ENCODE measurements around the gene PXDN. TPM values are rescaled to one million over a fixed set of nuclear protein-coding genes. Genes with fewer than 3 reads are reported as not detected.

Gene PXDN
- total and polyA plus RNA-seq, 7 donors: 4.1 to 15.4 (median 9.4) TPM

DNA sequence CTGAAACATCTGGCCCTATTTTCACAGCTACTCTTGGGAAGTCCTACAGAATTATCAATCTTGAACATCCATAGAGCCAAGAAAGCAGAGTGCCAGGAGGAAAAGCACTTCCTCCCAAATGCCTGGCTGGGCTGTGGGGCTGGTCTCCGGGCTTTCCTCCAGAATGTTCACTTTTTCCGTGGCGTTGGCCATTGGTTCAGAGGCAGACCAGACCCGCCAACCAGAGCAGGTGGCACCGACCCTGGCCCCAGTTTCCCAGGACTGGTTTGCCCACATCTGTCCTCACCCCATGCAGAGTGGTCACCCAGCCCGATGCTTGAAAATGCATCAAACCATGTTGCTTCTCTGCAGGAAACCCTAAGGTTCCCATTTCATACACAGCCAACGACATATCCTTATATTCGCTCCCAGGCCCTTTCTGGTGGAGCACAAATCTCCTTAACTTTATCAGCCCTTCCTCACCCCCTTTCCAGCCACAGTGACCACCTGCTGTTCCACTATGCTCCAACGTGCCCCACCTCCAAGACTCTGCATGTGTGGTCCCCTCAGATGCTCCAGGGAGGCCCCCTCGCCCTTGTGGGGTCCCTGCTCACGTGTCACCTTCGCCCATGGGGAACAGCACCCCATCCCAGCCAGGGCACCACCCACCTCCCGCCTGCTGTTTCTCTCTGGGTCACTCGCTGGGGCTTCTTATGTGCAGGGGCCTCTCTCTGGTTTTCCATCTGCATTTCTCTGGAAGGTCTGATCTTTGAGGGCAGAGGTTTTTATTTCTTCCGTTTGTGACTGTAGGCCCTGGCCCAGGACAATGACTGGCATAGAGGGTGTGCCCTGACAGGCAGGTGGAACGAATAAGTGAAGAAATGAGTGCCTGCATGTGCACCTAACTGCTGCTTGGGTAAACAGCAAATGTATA lies 92.9 kb downstream of the PXDN start:
- H3K9me3 ChIP-seq: no peaks in the 10 kb centered on the region
- no peaks in the 10 kb centered on the region for H3K4me1 ChIP-seq
- intact Hi-C loops (cut with DNase I): no loop called here
- TF ChIP-seq, protein P1, sequence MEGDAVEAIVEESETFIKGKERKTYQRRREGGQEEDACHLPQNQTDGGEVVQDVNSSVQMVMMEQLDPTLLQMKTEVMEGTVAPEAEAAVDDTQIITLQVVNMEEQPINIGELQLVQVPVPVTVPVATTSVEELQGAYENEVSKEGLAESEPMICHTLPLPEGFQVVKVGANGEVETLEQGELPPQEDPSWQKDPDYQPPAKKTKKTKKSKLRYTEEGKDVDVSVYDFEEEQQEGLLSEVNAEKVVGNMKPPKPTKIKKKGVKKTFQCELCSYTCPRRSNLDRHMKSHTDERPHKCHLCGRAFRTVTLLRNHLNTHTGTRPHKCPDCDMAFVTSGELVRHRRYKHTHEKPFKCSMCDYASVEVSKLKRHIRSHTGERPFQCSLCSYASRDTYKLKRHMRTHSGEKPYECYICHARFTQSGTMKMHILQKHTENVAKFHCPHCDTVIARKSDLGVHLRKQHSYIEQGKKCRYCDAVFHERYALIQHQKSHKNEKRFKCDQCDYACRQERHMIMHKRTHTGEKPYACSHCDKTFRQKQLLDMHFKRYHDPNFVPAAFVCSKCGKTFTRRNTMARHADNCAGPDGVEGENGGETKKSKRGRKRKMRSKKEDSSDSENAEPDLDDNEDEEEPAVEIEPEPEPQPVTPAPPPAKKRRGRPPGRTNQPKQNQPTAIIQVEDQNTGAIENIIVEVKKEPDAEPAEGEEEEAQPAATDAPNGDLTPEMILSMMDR (IDR thresholded peaks at IDR 0.05): no peak
- DNase-seq (no peak), ATAC-seq (no peak)
- peaks cover 0 to 16% (median 0%) of the 10 kb centered on the region in 3 donors for H3K27me3 ChIP-seq (ENCODE audit: insufficient read depth in 3 of 3, low read length in 2 of 3)
- no peak overlapping the region for H3K4me3 ChIP-seq
- H3K27ac ChIP-seq: no peak overlapping the region
- peaks cover 0 to 14% of the 10 kb centered on the region in 2 donors for H3K36me3 ChIP-seq (ENCODE audit: insufficient read depth in 1 of 2, low read depth in 1 of 2)
- 44 to 62% (median 48%) methylated on average over 16 of the region's 16 CpGs for WGBS, 3 donors

DNA sequence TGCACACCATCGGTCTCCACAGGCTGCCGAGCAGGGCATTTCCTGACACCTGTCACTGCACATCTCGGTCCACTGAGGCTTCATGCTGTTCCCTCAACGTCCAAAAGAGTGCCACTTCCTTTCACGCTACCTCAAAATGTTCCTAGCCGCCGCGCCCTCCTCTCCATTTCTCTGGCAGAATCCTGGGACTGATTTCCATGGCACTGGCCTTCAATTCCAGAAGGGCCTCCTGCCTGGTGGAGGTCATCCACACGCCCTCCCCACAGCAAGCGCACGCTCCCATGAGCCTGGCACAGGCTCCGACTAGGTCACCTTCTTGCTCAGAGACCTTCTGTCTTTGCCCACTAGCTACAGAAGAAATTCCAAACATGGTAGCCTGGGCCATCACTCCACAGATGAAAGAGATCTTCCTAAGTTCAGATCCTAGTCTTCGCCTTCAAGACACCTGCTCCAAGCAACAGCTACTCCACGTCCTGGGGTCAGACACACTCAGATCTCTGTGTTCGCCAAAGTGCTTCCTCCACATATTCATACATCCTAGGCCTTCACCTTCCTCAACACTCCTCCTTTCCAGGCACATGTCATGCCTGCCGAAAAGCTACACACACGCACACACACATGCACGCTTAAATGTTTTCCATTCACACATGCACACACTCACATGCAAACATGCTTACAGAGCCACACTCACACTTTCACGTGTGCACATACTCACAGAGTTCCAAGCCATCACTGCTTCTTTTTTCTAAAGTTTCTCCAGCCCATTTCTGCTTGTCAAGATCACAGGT lies 94.0 kb downstream of the PXDN start:
- no peaks in the 10 kb centered on the region for H3K9me3 ChIP-seq
- intact Hi-C loops (cut with DNase I): no loop called here
- no peak overlapping the region for H3K4me3 ChIP-seq
- H3K27ac ChIP-seq: no peak overlapping the region
- ATAC-seq (no peak), DNase-seq (no peak)
- TF ChIP-seq, protein P1 (IDR thresholded peaks at IDR 0.05): no peak
- 52 to 71% (median 57%) methylated on average over 19 of the region's 19 CpGs for WGBS, 3 donors
- peaks cover 0 to 8% (median 0%) of the 10 kb centered on the region in 3 donors for H3K27me3 ChIP-seq (ENCODE audit: insufficient read depth in 3 of 3, low read length in 2 of 3)
- H3K36me3 ChIP-seq (ENCODE audit: insufficient read depth in 1 of 2, low read depth in 1 of 2): peaks cover 0 to 14% of the 10 kb centered on the region in 2 donors
- H3K4me1 ChIP-seq: no peaks in the 10 kb centered on the region

DNA sequence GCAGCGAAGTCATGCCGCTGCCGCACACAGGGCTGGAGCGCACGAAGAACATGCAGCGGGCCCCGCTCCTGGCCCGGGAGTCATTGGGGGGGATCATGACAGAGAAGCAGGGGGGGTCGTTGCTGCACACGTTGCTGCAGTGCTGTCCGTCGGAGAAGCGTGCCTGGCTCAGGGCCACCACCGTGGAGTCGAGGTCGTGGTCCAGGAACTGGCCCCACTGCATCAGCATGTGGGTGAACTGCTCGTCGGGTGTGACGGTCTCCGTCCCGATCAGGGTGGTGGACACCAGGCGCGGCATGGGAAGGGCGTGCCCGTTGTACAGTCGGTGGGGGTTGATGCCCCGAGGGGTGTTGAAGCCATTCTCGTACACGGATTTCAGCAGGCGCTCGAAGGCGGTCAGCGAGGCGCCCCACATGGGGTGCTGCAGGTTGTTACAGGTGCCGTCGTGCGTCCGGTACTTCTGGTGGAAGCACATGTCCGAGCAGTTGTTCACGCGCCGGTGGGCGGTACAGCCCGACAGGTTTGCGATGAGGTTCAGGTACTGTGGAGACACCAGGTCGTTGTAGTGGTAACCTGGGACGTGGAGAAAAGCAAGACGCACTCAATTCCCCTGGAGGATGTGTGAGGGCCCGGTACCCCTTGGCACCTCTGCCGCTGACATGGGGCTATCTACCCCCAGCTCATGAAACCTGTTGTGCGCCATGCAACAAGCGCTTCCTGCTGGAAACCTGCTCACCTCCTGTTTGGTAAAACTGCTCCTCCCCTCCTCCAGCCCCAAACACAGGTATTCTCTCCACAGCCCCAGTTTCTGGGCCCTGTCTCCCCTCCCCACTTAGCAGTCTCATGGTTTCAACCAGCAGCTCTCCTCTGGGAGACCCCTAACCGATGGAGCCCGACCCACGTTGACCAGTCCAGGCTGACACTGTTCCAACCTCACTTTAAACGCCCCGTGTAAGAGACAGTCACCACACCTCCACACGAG lies 94.9 kb downstream of the PXDN start:
- ATAC-seq (no peak), DNase-seq (no peak)
- intact Hi-C loops (cut with DNase I): no loop called here
- 87 to 90% (median 88%) methylated on average over 58 of the region's 58 CpGs for WGBS, 3 donors
- Histone ChIP-seq H3K27ac (no peak overlapping the region), H3K4me3 (no peak overlapping the region), H3K36me3 (ENCODE audit: insufficient read depth in 1 of 2, low read depth in 1 of 2) (peaks cover 0 to 14% of the 10 kb centered on the region in 2 donors), H3K9me3 (no peaks in the 10 kb centered on the region), H3K27me3 (ENCODE audit: insufficient read depth in 3 of 3, low read length in 2 of 3) (peaks cover 0 to 1% (median 0%) of the 10 kb centered on the region in 3 donors), H3K4me1 (no peaks in the 10 kb centered on the region)
- TF ChIP-seq, protein P1 (IDR thresholded peaks at IDR 0.05): no peak
